ENCODE results near the gene KIF1C.

DNA sequence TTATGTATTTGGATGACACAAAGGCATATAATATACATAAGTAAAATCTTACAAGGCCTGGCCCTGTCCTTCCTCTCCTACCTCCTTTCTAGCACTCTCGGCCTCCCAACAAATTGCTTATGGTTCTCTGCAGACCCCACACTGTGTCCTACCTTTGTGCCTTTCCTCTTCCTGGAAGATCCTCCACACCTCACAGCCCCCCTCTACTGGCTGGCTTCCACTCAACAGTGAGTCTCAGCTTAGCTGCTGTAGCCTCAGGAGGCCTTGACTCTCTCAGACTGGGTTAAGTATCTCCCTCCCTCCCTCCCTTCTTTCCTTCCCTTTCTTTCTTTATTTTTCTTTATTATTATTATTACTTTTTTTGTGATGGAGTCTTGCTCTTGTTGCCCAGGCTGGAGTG, 45.8 kb downstream of the KIF1C start:
- TF ChIP-seq CTCF (conservative IDR thresholded peaks at IDR 0.05) (no peak), ZFX (IDR thresholded peaks at IDR 0.05) (no peak)

Data from C4-2B (cell line).